VCaP (cell line): ENCODE data around the gene EXD1.

ENCODE experiments used
- H3K27ac ChIP-seq: fragments of 450-650 bp; 2 replicates; pipeline ENCODE4 v1.5.1; 2017
- CTCF ChIP-seq: fragments of 450-650 bp; conservative IDR thresholded peaks from 2 replicates; pipeline ENCODE4 v1.5.1; 2017; ENCODE audit warnings: mild to moderate bottlenecking, moderate library complexity

Gene EXD1

GRCh38 chr15:41218851-41219250 is 11.7 kb downstream of the EXD1 start:
- no peak for TF ChIP-seq CTCF
- H3K27ac ChIP-seq: no peak overlapping the region

- no peak for TF ChIP-seq CTCF
- no peak overlapping the region for H3K27ac ChIP-seq
Measured at GRCh38 chr15:41215708-41216107, 14.8 kb downstream of the EXD1 start.

- no peak overlapping the region for H3K27ac ChIP-seq
- TF ChIP-seq CTCF: no peak
Measured at GRCh38 chr15:41207687-41208448, 22.7 kb downstream of the EXD1 start.

GRCh38 chr15:41205315-41205714 is 25.2 kb downstream of the EXD1 start:
- no peak for TF ChIP-seq CTCF

GRCh38 chr15:41203395-41203794 is 27.2 kb downstream of the EXD1 start:
- TF ChIP-seq CTCF: no peak

More at GRCh38 chr15:41205315-41205714, 25.2 kb downstream of the EXD1 start:
- H3K27ac ChIP-seq: no peak overlapping the region

GRCh38 chr15:41199470-41199869 is 31.1 kb downstream of the EXD1 start:
- TF ChIP-seq CTCF: no peak
- H3K27ac ChIP-seq: no peak overlapping the region

More at GRCh38 chr15:41203395-41203794, 27.2 kb downstream of the EXD1 start:
- H3K27ac ChIP-seq: no peak overlapping the region

GRCh38 chr15:41194444-41194843 is 36.1 kb downstream of the EXD1 start:
- TF ChIP-seq CTCF: no peak
- no peak overlapping the region for H3K27ac ChIP-seq
